ENCODE measurements around the gene PTK6.
A peak's percentile ranks its signal among the peaks of the same experiment; 100 is the strongest.

Gene PTK6

GRCh38 chr20:63504642-63505041 is 32.5 kb downstream of the PTK6 start:
- no peak for DNase-seq

- DNase-seq: no peak
Observed at GRCh38 chr20:63503524-63503923, 33.7 kb downstream of the PTK6 start.

GRCh38 chr20:63502671-63503172 is 34.5 kb downstream of the PTK6 start:
- DNase-seq: no peak

DNA sequence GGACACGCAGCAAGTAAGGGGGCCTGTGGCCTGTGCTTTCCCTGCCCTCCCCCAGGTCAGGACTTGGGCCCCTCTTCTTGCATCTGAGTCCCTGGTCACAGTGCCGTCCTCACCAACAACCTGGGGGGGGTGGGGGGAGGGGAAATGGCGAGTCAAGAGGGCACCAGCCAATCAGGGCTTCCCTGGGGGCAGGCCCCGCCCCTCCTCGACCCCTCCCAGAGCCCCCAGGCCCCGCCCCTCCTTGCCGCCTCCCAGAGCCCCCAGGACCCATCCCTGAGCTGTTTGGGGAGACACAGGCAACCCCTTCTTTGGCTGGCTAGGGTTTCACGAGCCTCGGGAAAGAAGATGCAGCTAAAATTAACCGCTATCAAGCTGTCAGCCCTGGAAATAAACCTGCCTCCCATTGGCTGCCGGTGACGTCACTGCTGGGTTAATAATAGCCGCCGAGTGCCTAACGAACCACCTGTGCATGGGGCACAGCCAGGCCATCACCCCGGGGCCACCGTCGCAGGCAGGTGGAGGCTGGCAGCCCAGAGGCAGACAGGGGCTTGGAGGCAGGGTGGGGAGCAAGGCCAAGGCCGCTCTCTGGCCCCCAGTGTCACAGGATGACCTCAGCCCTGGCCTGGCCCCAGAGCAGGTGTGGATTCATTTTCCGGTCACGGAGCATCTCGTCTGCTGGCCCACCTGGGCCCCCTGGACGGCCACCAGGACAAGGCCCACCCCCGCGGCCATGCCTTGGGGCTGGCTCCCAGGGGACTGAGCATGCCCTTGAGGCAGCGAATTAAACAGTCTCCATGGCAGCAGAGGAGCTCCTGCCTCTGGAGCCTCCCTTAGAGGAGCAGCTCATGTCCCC is 35.1 kb downstream of the PTK6 start:
- DNase-seq: no peak

GRCh38 chr20:63500902-63501817 is 36.0 kb downstream of the PTK6 start:
- no peak for DNase-seq

DNA sequence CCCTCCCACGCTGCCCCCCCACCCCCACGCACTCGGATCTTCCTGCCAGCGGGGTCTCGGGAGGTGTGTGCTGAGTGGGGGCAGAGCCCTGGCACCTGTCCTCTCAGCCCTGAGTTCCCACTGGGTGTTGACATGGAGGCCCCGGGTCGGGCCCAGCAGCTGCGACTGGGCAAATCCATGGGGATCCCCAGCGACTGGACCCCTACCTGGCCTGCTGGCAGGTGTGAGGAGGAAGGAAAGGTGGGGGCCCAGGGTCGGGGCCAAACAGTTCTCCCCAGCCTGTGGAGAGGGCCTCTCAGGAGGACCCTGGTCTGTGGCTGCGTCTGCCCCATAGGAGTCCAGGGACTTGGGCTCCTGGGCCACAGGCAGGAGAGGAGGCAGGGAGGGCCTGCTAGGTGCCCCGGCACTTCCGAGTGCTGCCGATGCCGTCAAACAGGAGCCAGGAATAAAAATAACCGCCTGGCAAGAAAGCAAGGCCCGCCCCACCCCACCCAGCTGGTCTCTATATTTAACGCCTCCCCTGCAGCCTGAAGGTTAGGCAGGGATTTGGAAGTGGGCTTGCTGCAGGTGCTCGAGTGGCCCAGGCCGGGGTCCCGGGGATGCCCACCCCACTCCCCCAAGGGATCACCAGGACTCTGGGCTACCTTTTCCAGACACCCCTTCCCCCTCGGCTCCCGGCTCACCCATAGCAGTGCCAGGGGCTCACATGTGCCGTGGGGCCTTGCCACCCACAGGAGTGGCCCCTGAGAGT is 36.9 kb downstream of the PTK6 start:
- no peak for DNase-seq

- no peak for DNase-seq
Observed at GRCh38 chr20:63499338-63499969, 37.7 kb downstream of the PTK6 start.

DNA sequence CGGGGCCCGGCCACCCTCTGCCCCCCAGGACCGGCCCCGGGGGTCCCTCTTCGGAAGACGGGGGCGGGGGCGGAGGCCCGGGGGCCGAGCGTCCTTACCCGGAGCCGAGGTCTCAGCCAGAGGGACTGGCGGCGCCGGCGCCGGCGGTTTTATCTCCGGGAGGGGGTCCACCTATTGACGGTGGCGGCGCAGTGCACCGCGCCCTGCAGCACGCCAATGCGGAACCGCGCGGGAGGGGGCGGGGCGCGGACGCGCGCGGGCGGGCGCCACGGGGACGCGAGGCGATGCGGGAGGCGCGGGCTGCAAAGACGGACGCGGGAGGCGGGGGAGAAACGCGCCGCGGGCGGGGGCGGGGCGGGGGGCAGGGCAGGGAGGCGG is 38.2 kb downstream of the PTK6 start, which contains the start of gene EEF1A2:
TSS of gene EEF1A2 (minus strand) at position 124 of the 378 bp plus-strand sequence. CDS start 1,320 bp downstream, outside the sequence.
- DNase-seq: no peak

GRCh38 chr20:63497946-63498935 is 38.9 kb downstream of the PTK6 start:
- DNase-seq: no peak

- DNase-seq: no peak
Observed at GRCh38 chr20:63497138-63497945, 39.8 kb downstream of the PTK6 start.

DNA sequence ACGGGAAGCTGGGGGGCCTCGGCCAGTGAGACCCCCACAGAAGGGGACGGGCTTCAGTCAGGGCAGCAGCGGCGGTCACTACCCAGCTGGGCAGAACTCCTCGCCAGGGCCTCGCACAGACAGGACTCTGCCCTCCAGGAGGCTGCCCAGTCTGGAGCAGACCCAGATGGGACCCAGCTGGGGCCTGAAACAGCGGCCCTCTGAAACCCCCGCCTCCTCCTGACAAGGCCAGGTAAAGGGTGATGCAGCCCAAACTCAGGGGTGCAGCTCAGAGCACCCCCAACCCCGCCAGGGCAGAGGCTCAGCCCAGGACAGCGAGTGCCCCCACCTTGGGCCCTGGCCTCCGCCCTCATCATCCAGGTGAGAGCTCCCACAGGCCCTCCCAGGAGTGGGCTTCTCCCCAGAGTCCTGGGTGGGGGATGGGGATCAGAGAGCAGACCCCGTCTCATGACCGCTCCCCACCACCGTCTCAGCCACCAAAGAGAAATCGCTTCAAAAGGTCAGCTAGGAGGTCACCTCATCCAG is 40.5 kb downstream of the PTK6 start:
- no peak for DNase-seq

DNA sequence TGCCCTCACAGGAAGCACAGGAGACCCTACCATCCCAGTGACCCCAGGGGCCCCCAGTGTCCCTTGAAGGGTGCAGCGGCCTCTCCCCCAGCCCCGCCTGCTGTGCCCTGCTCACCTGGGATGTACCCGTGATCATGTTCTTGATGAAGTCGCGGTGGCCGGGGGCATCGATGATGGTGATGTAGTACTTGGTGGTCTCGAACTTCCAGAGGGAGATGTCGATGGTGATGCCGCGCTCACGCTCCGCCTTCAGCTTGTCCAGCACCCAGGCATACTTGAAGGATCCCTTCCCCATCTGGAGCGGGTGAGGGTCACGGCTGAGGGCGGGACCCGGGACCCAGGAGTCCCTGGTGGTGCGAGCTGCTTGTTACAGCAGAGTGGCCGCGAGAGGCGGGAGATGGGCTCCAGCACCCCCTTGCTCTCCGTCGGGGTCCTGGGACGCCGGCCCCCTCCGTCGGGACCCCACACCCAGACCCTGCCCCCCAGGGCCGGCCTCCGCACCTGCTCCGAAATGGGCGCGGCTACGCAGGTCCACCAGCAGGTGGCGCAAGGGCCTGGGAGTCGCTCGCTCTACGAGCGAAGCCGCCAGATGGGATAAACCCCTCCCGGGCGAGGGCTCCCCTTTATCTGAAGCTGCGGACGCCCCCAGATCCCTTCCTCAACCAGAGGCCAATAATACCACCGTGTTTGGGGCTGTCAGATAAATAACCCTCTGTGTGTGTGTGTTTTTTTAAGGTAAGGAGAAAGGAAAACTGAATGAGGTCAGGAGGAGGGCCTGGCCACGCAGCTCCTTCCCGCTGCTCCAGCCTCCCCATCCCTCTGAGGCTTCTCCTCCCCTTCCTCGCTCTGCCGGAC is 41.2 kb downstream of the PTK6 start:
- peak; percentile 40 for DNase-seq

- DNase-seq: no peak
Observed at GRCh38 chr20:63495167-63495720, 41.9 kb downstream of the PTK6 start.

DNA sequence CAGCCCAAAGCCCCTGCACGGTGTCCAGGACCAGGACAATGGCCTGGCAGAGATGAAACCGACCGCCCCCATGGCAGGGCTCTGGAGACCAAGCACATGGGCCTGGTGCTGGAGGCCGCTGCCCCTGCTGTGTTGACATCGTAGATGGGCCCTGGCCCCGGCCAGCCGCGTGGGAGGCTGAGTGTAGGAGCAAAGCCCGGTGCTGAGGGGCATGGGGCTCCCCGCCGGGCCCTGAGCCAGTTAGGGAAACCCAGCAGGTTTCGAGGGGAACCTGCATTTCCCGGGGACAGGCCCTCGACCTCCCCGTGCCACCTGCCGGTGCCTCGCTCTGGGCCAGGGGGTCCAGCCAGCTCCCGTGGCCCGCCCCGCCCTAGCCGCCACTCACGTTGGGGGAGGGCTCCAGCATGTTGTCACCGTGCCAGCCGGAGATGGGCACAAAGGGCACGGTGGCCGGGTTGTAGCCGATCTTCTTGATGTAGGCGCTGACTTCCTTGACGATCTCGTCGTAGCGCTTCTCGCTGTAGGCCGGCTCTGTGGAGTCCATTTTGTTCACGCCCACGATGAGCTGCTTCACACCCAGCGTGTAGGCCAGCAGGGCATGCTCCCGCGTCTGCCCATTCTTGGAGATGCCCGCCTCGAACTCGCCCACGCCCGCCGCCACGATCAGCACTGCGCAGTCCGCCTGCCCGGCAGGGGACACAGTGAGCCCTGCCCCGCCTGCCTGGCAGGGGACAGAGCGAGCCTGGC is 42.6 kb downstream of the PTK6 start:
- no peak for DNase-seq

GRCh38 chr20:63494084-63494419 is 43.1 kb downstream of the PTK6 start:
- no peak for DNase-seq

GRCh38 chr20:63493563-63494020 is 43.6 kb downstream of the PTK6 start:
- no peak for DNase-seq

- DNase-seq: no peak
Observed at GRCh38 chr20:63492982-63493381, 44.2 kb downstream of the PTK6 start.

DNA sequence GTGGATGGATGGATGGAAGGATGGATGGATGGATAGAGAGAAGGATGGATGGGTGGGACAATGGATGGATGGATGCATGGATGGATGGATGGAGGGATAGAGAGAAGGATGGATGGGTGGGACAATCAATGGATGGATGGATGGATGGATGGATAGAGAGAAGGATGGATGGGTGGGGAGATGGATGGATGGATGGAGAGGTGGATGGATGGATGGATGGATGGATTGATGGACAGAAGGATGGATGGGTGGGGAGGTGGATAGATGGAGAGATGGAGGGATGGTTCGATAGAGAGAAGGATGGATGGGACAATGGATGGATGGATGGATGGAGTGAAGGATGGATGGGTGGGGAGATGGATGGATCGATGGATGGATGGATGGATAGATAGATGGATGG is 44.7 kb downstream of the PTK6 start:
- no peak for DNase-seq
